Right atrium auricular region (tissue), 2 donors: ENCODE measurements around the gene PIAS1. TPM values are rescaled to one million over a fixed set of nuclear protein-coding genes. Genes with fewer than 3 reads are reported as not detected.
"Not testable (repeated sequence)": the region's sequence is repeated elsewhere in the genome, so short reads cannot be mapped to it uniquely, and the experiment has no call there.

ENCODE experiments used
- DNase-seq: peaks from one replicate; pipeline ENCODE4 v3.0.0-alpha.2; 2019; ENCODE audit warnings: low spot score
- H3K27ac ChIP-seq, 2 donors: fragments of 200-600 bp; sonication (generic); 1 replicate in 1 of 2; 2 replicates in 1 of 2; pipeline ENCODE4 v1.5.1; 2016 to 2019
- H3K27me3 ChIP-seq, 2 donors: fragments of 200-600 bp; sonication (generic); one replicate each; pipeline versions ENCODE4 v1.5.1 to v1.6.0; 2017 to 2019
- H3K36me3 ChIP-seq: fragments of 200-600 bp; sonication (generic); one replicate; pipeline ENCODE4 v1.5.1; 2016
- H3K4me1 ChIP-seq, 2 donors: fragments of 200-600 bp; sonication (generic); one replicate each; pipeline versions ENCODE4 v1.5.1 to v1.6.0; 2017 to 2019
- H3K4me3 ChIP-seq, 2 donors: fragments of 200-600 bp; sonication (generic); 1 replicate in 1 of 2; 2 replicates in 1 of 2; pipeline ENCODE4 v1.5.1; 2017 to 2019; ENCODE audit warnings: mild to moderate bottlenecking in 1 of 2, moderate library complexity in 1 of 2
- H3K9me3 ChIP-seq, 2 donors: fragments of 200-600 bp; sonication (generic); one replicate each; pipeline ENCODE4 v1.5.1; 2019
- total RNA-seq, 2 donors: library from RNA; depleted of rRNA; stranded (reverse); fragments of >200 nt; gene quantifications; one replicate each; pipeline ENCODE4 v1.1.0, GENCODE V29; 2016
- TF ChIP-seq, protein P1 (sequence below), 2 donors: fragments of 200-600 bp; sonication (generic); IDR thresholded peaks; one replicate each; pipeline ENCODE4 v1.5.1; 2019; ENCODE audit warnings: antibody characterized with exemption in 2 of 2

PIAS1 gene
- total RNA-seq, 2 donors from 2014 or later, result 24.5 to 26.7 TPM

DNA sequence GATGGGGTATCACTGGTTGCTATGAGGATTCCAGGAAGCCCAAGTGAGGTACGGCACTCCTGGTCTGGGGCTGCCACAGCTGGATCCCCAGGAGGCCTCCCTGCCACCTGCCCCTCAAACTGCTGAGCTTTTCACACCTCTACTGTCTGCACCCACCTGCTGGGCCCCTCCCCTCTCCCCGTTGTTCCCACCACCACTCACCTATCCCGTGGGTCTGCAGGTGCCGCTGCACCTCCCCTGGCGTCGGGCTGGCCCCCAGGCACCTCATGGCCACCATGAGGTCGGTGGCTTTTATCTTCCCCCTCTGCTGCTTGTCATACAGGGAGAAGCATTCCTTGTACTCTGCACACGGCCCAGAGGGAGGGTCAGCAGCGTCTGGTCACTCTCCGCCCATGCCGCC is 145.2 kb downstream of the PIAS1 start:
- TF ChIP-seq, protein P1, sequence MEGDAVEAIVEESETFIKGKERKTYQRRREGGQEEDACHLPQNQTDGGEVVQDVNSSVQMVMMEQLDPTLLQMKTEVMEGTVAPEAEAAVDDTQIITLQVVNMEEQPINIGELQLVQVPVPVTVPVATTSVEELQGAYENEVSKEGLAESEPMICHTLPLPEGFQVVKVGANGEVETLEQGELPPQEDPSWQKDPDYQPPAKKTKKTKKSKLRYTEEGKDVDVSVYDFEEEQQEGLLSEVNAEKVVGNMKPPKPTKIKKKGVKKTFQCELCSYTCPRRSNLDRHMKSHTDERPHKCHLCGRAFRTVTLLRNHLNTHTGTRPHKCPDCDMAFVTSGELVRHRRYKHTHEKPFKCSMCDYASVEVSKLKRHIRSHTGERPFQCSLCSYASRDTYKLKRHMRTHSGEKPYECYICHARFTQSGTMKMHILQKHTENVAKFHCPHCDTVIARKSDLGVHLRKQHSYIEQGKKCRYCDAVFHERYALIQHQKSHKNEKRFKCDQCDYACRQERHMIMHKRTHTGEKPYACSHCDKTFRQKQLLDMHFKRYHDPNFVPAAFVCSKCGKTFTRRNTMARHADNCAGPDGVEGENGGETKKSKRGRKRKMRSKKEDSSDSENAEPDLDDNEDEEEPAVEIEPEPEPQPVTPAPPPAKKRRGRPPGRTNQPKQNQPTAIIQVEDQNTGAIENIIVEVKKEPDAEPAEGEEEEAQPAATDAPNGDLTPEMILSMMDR (IDR thresholded peaks at IDR 0.05), result no peak
- DNase-seq, result no peak
- peaks cover 0 to 25% of the 10 kb centered on the region in 2 donors for H3K4me1 ChIP-seq

DNA sequence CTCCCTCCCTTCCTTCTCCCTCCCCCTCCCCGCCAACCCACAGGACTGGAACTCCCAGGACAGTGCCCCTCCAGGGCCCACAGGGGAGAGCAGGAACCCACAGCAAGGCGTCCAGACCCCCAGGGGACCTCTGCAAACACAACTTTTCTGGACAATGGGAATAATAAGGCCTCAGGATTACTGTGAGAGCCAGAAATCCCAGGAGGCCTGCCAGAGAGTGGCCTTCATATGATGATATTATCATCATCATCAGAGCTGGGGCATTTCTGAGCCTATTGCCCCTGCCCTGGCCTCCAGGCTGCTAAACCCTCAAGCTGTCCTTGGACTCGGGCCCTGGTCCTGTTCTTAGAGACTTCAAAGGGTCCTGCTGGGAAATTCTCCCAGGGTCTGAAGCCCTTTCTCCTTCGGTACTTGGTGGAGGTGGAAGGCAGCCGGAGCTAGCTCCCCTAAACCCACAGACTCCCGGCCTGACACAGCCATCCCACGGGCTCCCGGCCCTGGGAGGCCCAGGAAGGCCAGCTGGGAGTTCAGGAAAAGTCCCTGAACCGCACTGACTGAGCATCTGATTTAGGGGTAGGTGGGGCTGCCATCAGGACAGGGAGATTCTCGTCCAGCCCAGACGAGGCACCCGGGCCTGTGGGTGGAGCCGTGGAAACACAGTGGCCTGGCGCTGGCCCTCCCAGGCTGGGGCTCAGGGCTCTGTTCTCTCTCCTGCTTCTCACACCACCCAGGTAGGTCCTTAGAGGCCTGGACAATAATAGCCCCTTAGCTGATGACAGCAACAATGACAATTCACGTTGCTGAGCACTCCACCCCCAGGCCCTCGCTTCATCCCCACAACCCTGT is 146.1 kb downstream of the PIAS1 start:
- TF ChIP-seq, protein P1 (IDR thresholded peaks at IDR 0.05), result no peak
- no peaks in the 10 kb centered on the region for H3K36me3 ChIP-seq
- H3K9me3 ChIP-seq, result no peaks in the 10 kb centered on the region
- H3K27ac ChIP-seq, result no peak overlapping the region
- DNase-seq, result no peak
- H3K4me3 ChIP-seq, result no peak overlapping the region
- H3K4me1 ChIP-seq, result peaks cover 0 to 31% of the 10 kb centered on the region in 2 donors
- H3K27me3 ChIP-seq, result no peaks in the 10 kb centered on the region

More for the DNA sequence above, 145.2 kb downstream of the PIAS1 start:
- H3K36me3 ChIP-seq, result no peaks in the 10 kb centered on the region
- H3K4me3 ChIP-seq, result no peak overlapping the region
- H3K27ac ChIP-seq, result no peak overlapping the region
- H3K9me3 ChIP-seq, result no peaks in the 10 kb centered on the region
- H3K27me3 ChIP-seq, result no peaks in the 10 kb centered on the region

DNA sequence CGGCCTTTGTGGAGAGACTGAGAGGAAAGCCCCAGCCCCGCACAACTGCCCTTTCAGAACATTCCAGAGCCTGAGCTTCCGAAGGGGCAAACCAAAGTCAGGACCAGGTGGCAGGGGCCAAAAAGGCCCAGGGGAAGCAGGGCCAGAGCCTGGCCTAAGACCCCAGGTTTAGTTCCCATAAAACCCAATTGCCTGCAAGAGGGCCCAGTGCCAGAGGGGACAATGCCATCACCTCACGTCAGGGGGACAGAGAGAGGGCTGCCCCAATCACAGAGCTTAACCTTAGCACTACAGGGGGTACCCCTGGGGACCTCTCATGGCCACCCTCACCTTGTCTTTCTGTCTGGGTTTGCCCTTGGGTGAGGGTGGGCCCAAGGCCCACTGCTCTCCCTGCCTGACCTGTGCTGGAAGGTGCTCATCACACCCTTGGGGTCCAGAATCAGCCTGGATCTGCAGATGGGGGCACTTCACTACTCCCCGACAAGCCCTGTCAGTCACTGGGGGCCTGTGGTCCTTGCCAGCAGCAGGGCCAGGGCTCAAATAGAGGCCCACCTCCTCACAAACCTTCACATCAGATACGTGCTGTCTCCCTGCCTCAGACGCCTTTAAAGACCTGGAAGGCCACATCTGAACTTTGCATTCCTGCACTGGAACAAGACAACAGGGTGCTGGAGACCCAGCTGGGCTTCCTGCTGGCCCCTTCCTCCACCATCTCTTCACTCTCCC is 147.2 kb downstream of the PIAS1 start:
- Histone ChIP-seq H3K27ac (no peak overlapping the region), H3K9me3 (no peaks in the 10 kb centered on the region), H3K4me3 (no peak overlapping the region), H3K27me3 (no peaks in the 10 kb centered on the region), H3K36me3 (no peaks in the 10 kb centered on the region), H3K4me1 (peaks cover 0 to 42% of the 10 kb centered on the region in 2 donors)
- TF ChIP-seq, protein P1 (IDR thresholded peaks at IDR 0.05), result no peak
- no peak for DNase-seq

DNA sequence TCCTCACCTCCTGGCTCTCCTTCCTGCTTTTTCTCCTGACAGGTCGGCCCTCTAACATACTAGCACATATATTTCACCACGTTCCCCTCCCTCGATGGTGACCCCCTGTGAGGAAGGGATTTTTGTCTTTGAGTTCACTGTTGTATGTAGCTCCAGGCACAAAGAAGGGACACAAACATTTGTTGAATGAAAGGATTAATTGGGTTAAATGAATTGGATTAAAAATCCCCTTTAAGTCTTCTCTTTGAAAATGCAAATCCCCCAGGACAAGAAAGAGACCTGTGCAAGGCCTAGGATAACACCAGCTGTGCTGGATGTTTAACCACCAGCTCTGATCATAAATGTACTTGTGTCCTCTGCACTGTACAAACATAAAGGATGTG is 147.8 kb downstream of the PIAS1 start:
- TF ChIP-seq, protein P1 (IDR thresholded peaks at IDR 0.05), result no peak
- Histone ChIP-seq H3K4me3 (no peak overlapping the region), H3K36me3 (no peaks in the 10 kb centered on the region), H3K4me1 (peaks cover 0 to 45% of the 10 kb centered on the region in 2 donors), H3K27ac (no peak overlapping the region), H3K9me3 (no peaks in the 10 kb centered on the region), H3K27me3 (no peaks in the 10 kb centered on the region)
- peak; percentile 7 for DNase-seq

DNA sequence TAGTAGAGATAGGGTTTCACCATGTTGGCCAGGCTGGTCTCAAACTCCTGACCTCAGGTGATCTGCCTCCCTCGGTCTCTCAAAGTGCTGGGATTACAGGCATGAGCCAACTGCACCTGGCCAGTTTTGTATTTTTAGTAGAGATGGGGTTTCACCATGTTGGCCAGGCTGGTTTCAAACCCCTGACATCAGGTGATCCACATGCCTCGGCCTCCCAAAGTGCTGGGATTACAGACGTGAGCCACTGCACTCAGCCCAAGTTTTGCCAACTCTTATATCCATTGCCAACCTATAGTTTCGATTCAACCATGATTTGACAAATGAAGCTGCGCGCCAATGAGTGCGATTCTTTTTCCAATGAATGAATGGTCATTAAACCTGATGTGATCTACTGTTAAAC is 148.9 kb downstream of the PIAS1 start:
- H3K4me3 ChIP-seq, H3K27ac ChIP-seq, H3K36me3 ChIP-seq, H3K9me3 ChIP-seq, H3K27me3 ChIP-seq: not testable (repeated sequence)
- DNase-seq, result peak; percentile 48
- peaks cover 0 to 45% of the 10 kb centered on the region in 2 donors for H3K4me1 ChIP-seq

DNA sequence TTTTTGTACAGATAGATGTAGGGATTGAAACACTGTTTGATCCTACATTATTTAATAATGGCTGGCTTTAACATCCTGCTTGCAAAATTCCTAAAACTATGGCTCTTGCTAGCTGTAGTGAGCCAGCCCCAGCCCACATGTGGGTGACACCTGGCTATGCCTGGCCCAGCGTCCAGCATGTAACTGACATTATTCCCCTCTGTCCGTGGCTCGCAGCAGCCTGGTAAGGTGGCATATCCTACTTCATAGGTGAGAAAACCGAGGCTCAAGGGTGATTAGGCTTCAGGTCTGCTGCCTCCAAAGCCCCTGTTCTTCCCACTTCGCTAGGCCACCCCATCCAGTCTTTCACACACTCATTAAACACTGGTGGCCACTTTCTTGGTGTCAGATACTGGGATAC is 149.4 kb downstream of the PIAS1 start:
- DNase-seq, result peak; percentile 44
- no peak overlapping the region for H3K4me3 ChIP-seq
- no peaks in the 10 kb centered on the region for H3K9me3 ChIP-seq
- H3K36me3 ChIP-seq, result no peaks in the 10 kb centered on the region
- TF ChIP-seq, protein P1 (IDR thresholded peaks at IDR 0.05), result no peak
- H3K27me3 ChIP-seq, result no peaks in the 10 kb centered on the region
- H3K27ac ChIP-seq, result no peak overlapping the region
- peaks cover 0 to 45% of the 10 kb centered on the region in 2 donors for H3K4me1 ChIP-seq
